NCI-H1105 (cell line): ENCODE measurements around the gene FYB2.

ENCODE experiments used
- DNase-seq: peaks from one replicate; lab custom pipeline; 2025; lab: John Stamatoyannopoulos, UW

The FYB2 gene, protein sequence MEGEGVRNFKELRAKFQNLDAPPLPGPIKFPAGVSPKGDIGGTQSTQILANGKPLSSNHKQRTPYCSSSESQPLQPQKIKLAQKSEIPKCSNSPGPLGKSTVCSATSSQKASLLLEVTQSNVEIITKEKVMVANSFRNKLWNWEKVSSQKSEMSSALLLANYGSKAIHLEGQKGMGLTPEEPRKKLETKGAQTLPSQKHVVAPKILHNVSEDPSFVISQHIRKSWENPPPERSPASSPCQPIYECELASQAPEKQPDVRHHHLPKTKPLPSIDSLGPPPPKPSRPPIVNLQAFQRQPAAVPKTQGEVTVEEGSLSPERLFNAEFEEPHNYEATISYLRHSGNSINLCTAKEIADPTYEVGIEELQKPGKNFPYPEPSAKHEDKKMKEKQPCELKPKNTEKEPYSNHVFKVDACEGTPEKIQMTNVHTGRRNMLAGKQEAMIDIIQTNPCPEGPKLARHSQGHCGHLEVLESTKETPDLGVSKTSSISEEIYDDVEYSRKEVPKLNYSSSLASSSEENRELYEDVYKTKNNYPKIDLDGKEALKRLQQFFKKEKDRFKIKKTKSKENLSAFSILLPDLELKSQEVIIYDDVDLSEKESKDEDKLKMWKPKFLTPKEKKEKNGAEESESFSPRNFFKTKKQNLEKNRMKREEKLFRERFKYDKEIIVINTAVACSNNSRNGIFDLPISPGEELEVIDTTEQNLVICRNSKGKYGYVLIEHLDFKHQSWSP

DNA sequence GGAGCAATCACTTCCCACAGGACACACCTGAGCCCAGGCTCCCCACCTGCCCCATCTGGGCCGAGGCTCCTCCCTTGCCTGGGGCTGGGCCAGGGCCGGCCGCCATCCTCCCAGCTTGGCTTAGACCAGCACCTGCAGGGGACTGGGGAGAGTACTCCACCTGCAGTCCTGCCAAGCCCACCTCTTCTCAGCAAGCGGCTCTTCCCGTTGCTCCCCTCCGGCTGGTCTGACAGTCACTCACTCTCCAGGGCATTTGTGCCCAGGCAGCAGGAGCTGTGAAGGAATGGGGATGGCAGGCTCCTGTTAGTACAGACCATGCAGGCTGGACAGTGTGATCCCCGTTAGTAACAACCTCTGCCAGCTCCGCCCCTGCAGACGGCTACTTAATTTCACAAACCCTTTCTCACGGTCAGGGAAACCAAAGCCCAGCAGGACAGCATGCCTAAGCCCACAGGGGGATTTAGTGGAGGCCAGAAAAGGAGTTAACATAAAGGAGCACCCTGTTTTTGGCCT is at the start of gene FYB2:
TSS of gene FYB2 (minus strand) at position 18 of the 513 bp plus-strand sequence. CDS start 114 bp downstream, outside the sequence.
- DNase-seq = no peak

DNA sequence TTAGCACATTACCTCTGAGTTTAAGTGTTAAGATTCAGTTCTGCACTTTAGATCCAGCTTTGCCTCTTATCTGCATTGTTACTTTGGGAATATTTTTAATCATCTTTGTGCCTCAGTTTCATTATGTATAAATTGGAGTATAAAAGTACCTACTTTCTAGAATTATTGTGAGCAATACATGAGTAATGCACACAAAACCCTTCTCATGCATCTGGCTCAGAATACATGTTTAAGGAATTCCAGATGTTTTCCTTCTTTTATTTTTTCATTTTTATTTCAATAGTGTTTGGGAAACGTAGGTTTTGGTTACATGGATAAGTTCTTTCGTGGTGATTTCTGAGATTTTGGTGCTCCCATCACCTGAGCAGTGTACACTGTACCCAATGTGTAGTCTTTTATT is 49.6 kb upstream of the FYB2 start:
- DNase-seq = no peak

DNA sequence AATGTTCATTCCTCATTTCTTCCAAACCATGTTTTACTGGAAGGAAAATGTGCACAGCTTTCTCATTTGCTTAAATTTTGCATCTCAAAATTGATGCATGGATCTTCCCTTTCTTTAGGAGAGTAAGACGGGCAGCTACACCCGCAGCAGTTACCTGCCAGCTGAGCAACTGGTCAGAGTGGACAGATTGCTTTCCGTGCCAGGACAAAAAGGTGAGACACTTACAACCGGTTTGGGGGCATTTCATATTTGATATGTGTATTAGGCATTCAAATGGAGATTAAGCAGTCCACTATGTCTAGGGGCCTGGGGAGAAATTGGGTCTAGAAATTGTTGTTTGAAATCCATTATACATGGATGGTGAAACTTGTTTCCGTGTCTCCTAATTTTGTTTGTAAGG is 48.3 kb upstream of the FYB2 start:
- no peak for DNase-seq

DNA sequence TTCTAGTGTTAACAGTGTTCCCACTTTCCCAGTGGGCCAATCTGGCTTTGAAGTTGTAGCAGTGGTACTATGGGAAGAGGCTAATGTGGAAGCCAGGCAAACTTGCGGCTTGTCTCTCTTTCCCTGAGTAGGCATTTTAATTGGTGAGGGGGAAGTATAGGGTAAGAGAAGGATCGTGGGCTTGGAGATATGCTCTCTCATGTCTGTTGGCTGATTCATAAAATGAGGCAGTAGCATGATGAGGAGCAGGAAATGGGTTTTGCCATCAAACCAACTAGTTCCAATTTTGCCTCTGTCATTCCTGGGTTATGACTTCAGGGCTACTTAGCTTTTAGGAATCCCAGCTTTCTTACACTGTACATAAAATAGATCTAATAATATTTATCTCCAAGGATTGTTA is 47.5 kb upstream of the FYB2 start:
- DNase-seq = no peak

DNA sequence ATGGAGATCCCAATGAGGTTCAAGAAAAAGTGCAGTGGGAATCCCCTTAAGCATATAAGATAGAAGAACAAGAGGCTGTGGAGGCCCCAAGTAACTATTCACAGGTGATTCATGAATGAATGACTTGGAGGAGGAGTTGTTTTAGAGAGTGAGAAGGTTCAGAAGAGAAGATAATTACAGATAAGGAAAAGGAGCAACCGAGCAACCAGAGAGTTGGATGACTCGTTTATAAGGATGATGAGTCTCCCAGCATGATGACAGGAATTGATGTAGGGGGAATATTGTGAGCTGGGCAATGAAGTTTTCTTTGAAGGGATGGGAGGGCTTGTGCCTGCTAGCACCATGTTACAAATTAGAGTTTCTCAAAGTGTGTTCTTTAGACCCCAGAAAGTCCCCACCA is 45.2 kb upstream of the FYB2 start:
- DNase-seq = no peak

DNA sequence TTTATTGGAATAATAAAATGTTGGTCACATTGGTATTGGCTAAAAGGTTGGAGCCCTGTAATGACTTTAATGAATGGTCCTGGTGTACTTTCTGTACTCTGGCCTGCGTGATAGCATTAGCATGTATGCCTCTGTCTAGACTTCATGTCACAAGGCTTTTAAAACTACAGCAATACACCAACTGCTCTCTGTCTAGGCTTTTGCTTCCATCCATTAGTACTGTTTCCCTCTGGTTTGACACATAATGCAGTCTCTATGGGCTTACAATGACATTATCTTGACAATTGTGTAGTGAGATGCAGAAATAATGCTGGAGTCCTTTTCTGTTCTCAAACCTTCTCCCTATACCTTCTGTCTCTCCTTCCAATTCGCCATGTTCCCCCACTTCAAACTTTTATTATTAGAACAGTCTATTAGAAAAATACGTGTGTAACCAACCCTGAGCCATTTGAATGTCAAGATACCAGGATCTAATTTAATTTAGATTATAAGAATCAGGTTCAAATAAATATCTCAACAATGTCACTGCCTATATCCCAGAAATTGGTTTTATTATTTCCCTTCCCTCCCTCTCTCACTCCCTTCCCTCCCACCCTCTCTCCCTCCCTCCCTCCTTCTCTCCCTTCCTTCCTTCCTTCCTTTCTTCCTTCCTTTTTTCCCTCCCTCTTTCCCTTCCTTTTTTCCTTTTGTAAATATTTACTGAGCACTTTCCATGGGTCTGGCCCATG is 44.2 kb upstream of the FYB2 start:
- DNase-seq = no peak

DNA sequence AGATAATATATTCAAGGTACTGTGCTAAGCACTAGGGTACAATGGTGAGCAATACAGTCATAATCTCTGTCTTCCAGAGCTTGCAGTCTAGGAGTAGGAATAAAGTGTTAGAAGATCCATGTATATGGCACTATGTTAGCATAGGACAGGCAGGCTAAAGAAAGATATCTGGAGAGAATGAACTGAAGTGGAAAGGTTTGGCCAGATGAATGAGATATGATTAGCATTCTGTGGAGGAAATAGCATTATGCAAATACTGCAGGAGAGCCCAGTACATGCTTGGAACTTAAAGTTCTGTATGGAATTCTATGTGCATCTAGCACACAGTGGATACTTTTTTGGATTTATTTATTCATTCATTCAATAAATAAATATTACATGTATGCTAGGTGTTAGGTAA is 40.1 kb upstream of the FYB2 start:
- no peak for DNase-seq

DNA sequence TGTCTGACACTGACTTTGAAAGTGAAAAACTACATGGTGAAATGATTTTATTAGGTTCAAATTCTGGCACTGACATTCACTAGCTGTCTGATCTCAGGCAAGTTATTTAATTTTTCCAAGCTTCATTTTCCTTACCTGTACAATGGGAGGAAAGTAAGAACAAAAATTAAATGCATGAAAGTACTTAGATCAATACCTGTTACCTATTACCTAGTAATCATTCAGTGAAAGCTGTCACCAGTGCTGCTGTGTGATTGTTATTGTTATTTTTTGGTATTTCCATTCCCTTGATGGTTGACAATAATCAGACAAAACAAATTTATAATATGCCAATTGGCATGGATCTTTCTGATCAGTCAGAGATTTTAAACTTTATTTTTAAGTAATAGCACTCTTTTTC is 37.0 kb upstream of the FYB2 start:
- DNase-seq = no peak

DNA sequence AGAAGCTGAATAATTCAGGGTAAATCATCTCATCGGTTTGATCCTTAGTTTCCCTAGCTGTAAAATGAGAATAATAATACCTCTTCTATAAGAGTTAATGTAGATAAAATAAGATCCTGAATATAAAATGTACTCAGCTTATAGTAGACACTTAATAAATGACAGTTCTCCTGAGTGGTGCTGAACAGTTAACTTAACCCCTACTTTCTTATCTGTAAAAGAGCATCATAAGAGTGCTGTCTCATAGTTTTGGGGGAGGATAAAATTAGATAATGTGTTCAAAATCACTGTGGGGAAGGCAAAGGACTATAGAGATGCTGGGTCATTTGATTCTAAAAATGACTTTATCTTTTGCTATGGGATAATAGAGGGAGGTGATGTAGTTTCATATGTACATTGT is 36.0 kb upstream of the FYB2 start:
- no peak for DNase-seq

DNA sequence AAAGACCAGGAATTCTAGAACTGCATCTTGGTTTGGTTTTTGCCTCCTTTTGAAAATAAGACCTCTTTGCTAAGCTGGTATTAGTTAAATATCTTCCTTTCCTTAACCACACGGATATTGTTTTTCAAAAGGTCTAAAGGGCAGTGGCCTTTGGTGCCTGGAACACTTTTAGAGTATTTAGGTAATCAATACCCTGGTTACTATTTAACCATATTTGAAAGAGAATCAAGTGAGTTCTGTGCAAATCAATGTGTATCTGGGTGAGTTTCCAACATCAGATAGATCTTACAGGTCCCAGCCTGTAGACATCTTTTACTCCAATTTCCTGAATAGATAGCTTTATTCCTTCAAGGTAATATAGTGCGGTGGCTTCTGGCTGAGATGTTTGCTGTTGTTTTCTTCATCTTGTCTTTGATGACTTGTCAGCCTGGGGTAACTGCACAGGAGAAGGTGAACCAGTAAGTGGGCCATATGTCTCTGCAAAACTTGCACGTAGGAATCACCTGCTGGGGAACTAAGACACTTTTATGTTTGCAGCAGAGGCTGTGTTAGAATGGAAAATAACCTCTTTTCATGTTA is 35.4 kb upstream of the FYB2 start, which contains the start of gene C8A:
TSS of gene C8A (plus strand) at position 277 of the 579 bp plus-strand sequence. CDS start at position 382, 105 bp downstream.
- DNase-seq = no peak

DNA sequence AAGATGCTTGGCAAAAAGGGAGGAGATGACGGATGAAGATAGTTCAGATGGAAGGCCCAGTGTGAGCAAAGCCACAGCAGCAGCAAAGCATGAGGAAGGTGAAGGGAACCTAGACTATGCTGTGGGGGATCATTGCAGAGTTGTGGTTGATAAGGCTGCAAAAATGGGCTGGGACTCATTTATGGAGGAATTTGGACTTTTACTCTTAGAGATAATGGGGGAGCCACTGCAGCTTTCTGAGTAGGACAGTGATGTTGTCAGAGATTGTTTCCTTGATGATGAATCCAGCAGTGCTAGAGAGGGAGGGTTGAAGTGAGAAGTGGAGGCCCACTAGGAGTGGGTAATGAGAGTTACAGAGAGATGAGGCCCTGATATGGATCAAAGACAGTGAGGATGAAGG is 33.3 kb upstream of the FYB2 start:
- DNase-seq = no peak

DNA sequence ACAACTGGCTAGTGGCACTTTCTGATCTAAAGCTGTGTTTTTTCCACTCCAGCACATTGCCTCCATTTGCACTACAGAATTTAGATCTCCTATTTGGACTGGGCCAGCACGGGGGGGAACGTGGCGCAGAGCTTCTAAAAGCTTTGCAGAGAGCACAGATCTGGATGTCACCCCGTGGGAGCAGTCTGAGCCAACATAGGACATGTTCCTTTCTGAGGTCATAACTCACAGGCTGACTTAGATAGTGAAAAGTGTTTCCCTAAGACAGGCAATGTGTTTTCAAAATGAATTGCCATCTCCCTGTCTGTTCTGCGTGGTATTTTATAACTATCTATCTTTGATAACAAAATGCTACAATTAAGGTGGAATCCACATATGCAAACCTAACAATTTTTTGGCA is 31.7 kb upstream of the FYB2 start:
- no peak for DNase-seq

DNA sequence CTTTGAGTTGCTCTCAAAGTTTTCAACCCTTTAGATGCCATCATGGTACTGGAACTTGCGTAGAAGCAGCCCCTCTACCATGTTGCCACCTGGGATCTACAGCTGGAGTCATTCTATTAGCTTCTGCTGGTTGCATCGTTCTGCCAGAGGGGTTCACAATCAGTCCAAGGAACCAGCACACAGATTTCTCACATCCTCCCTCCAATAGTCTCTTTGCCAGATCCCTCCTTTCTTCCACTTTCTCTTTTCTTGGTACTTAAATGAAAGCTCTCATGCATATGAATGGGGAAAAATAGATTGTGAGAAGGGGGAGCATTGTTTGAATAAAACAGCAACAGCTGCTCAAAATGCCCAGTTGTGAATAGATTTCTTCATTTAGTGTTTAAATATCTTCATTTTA is 31.2 kb upstream of the FYB2 start:
- DNase-seq = no peak

DNA sequence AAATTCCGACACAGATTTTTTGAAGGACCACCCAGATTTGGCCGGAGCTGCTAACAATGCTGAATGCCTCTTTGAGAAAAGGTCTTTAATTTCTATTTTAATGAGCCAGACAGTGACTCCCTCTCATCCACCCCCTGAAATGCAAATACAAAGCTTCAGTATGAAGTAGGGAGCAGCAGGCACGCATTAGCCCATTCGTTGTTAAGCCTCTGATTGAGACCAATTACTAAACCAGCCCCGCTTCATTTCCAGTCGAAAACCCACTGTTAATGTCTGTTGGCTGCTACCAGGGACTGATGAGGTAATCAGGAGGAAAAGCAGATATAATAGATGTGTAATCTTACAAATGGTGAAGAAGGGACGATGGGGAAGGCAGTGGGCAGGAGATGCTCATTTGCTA is 30.5 kb upstream of the FYB2 start:
- DNase-seq = no peak

DNA sequence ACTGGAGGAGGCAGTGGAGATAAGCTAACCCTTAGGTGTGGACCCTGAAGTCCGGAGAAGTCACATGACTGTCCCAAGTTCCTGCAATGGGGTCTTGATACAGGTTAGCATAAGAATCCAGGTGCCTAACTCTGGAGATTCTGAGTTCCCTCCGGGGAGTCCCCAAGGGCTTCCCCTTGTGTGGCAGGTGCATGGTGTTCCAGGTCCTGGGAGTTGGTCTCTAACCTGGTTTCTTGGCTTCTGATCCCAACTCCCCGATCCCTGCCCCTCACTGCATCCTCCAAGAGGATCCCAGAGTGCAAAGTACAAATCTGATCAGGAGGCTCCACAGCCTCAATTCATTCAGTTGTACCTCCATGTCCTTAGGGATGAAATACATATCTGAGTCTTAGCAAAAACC is 26.1 kb upstream of the FYB2 start:
- DNase-seq = no peak

DNA sequence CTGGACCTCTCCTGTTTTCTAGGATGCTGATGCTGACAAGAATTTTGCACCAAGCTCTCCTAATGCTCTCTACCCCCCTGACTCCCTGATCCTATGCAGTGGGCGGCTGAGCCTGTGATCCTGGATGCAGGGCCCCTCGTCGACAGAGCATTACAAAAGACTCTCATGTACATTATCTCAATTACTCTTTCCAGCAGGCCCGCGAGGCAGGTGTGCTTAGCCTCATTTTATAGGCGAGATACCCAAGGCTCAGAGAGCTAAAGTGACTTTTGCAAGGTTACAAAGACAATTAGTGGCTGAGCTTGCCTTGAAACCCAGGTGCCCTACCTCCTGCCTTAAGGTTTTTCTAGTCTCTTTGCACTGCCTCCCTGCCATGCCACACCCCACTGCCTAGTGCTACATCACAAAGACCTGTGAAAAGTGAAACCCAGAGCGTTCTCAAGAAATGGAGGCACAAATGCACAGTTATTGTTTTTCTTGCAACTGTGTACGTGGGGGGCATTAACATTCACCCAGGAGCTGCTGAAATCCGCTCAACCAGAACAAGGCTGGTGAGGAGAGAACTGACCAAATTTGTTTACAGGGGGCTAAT is 25.4 kb upstream of the FYB2 start:
- peak; percentile 54 for DNase-seq

DNA sequence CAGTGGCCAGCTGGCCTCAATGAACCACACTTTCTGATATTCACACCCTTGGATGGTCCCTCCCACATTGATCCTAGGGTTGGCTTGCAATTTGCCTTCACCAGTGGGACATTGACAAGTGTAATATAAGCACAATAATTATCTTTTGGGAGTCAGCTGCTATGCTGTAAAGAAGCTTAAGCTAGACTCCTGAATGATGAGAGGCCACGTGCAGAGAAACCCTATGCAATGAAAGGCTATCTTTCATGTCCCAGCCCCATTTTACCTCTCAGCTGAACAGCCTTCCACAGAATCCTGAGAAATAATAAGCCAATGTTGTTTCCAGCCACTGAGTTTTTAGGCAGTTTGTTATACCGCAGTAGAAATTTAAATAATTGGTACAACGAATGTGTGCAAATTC is 24.3 kb upstream of the FYB2 start:
- DNase-seq = no peak

DNA sequence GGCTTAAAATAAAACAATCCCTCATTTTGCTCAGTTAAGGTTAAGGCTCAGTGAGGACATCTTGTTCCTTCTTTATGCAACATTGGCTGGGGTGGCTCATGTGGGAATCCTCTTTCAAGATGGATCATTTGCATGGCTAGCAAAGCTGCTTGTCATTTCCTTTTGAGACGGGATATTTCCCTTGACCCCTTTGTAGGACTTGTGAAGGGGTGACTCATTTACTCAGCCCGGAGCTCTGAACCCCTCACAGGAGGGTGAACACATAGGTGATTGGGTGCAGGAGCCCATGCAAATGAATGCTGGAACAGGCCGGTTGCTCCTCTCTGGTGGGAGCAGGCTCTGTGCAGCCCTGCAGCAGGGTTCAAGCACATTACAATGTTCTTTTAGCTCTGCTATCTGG is 19.6 kb upstream of the FYB2 start:
- no peak for DNase-seq

DNA sequence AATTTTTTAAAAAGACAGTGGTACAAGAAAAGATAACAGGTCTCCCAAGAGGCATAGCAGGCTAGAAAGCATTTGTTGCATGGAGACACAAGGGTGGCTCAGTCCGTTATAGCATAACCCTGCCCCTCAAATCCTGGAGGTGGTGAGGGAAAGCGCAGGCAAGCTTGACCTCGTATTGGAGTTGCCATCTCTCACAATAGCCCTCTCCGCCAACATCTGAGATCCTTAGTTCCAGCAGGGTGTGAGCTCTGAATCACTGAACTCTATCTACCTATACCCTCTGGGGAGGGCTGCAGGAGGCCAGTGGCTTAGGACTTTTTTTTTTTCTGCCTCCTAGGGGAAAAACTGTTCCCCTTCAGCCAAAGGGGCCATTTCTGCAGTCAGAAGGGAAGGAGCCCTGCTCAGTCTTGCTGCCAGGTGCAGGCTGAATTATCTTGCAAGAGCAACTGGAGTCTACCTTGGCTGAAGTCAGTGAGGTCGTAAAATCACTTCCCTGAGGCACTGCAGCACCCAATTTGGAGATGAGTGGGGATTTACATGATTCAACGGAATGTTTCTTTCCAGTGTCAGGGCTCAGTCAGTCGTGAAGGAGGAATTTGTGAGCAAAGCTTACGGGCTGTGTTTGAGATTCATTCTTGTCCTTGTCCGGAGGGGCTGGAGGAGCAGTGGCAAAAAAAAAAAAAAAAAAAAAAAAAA is 18.2 kb upstream of the FYB2 start:
- peak; percentile 16 for DNase-seq

DNA sequence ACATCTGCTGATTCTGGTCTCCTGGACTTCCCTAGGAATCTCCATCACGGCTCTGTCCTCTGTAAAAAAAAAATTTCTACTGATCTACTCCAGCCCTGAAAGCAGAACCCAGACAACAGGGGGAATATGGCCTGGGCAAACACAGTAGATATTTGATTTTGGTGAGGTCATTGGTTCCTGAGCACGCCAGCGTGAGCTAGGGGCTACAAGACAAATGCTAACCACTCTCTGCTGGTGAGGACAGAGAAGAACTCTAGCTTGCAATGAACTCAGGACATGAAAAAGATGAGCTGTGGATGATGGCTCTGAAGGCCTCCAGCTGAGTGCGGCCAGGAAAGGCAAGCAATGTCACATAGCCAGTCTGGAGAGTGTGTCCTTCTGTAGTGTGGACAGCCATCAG is 17.2 kb upstream of the FYB2 start:
- DNase-seq = no peak

DNA sequence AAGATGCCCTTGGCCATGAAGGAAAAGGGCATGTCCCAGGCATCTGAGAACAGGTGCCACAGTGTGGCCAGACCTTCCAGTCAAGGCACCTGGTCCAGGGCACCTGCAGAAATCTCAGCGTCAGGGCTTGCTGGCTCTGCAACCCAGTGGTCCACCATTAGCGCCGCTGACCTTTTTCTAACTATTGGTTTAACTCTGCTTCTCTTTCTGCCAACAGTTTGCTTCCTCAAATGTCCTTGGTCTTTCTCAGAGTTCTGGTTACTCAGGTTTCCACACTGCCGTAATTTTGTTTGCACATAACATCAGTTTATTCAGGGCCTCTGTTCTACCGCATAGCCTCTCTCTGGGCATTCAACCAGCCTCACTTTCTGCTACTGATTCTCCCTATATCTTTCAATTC is 16.5 kb upstream of the FYB2 start:
- no peak for DNase-seq
